Smooth muscle cell (in vitro differentiated cells): ENCODE measurements around the gene FUT2. TPM values are rescaled to one million over a fixed set of nuclear protein-coding genes. Genes with fewer than 3 reads are reported as not detected.
A peak's percentile ranks its signal among the peaks of the same experiment; 100 is the strongest.

ENCODE experiments used
- DNase-seq: peaks from one replicate; lab custom pipeline; 2025; ENCODE audit not compliant: unreplicated experiment; lab: John Stamatoyannopoulos, UW
- H2AFZ ChIP-seq: fragments of 200-600 bp; sonication (generic); 2 replicates; pipeline ENCODE4 v1.6.0; 2016; ENCODE audit warnings: antibody characterized with exemption, low read depth, mild to moderate bottlenecking
- H3F3A ChIP-seq: fragments of 200-600 bp; sonication (generic); 2 replicates; pipeline ENCODE4 v1.6.0; 2017; ENCODE audit warnings: antibody characterized with exemption, low read depth
- H3K27ac ChIP-seq: fragments of 200-600 bp; sonication (generic); 2 replicates; pipeline ENCODE4 v1.5.1; 2016; ENCODE audit warnings: low read depth, mild to moderate bottlenecking
- H3K27me3 ChIP-seq: fragments of 200-600 bp; sonication (generic); 2 replicates; pipeline ENCODE4 v1.6.1; 2016; ENCODE audit warnings: low read depth, mild to moderate bottlenecking
- H3K36me3 ChIP-seq: fragments of 200-600 bp; sonication (generic); 2 replicates; pipeline ENCODE4 v1.5.1; 2016; ENCODE audit warnings: low read depth
- H3K4me1 ChIP-seq: fragments of 200-600 bp; sonication (generic); 2 replicates; pipeline ENCODE4 v1.5.1; 2016; ENCODE audit warnings: low read depth
- H3K4me2 ChIP-seq: fragments of 200-600 bp; sonication (generic); 2 replicates; pipeline ENCODE4 v1.6.0; 2016; ENCODE audit warnings: mild to moderate bottlenecking
- H3K4me3 ChIP-seq: fragments of 200-600 bp; sonication (generic); 2 replicates; pipeline ENCODE4 v1.5.1; 2016; ENCODE audit warnings: mild to moderate bottlenecking
- H3K79me2 ChIP-seq: fragments of 200-600 bp; sonication (generic); 2 replicates; pipeline ENCODE4 v1.6.0; 2016; ENCODE audit warnings: low read depth, mild to moderate bottlenecking
- H3K9ac ChIP-seq: fragments of 200-600 bp; sonication (generic); 2 replicates; pipeline ENCODE4 v1.6.0; 2016; ENCODE audit warnings: low read depth
- H3K9me3 ChIP-seq: fragments of 200-600 bp; sonication (generic); replicated peaks from 2 replicates; pipeline ENCODE4 v1.5.1; 2016; ENCODE audit warnings: low read depth
- H4K20me1 ChIP-seq: fragments of 200-600 bp; sonication (generic); 2 replicates; pipeline ENCODE4 v1.6.0; 2016; ENCODE audit warnings: low read depth
- CTCF ChIP-seq: fragments of 200-600 bp; sonication (generic); IDR thresholded peaks from 2 replicates; pipeline ENCODE4 v1.5.1; 2017; ENCODE audit warnings: borderline replicate concordance, mild to moderate bottlenecking, antibody characterized with exemption; ENCODE audit not compliant: insufficient read depth, poor library complexity, severe bottlenecking
- WGBS: methylation state at CpG from one replicate; pipeline ENCODE4 v1.1.7; 2016; ENCODE audit warnings: low lambda C conversion rate; 5-methylcytosine and 5-hydroxymethylcytosine counted together
- polyA plus RNA-seq: library from polyadenylated mRNA; unstranded; fragments of >200 nt; fragmentation: Nextera tagmentation; extraction: Ambion mirVana; gene quantifications from 2 replicates; pipeline ENCODE4 v1.2.1, GENCODE V29; 2016
- total RNA-seq: library from RNA; depleted of rRNA; stranded (reverse); fragments of >200 nt; gene quantifications from 2 replicates; pipeline ENCODE4 v1.2.3, GENCODE V29; 2014

The FUT2 gene
- total and polyA plus RNA-seq, 2 experiments from 2014 or later, result 0.18 to 1.1 TPM

DNA sequence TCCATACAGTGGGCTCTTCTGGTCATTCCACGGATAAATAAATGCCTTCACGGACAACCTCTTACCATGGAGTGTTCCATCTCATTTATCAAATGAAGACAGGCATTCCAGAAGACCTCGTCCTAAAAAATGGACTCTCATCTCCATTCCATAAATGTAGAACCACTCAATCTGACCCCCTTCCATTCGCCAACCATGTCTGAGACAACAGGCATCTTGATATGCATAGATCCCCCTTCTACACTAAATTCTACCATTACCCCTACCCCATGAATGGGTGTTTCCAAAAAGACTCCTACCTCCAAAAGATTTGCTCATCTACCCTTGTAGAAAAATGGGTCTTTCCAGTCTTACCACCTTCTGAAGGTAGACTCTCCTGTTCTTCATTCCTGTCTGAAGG lies 35.7 kb downstream of the FUT2 start:
- H3K9me3 ChIP-seq, result no peaks in the 10 kb centered on the region
- H3K4me1 ChIP-seq, result no peaks in the 10 kb centered on the region
- no peak overlapping the region for H3K4me2 ChIP-seq
- H3K36me3 ChIP-seq, result no peaks in the 10 kb centered on the region
- H3K79me2 ChIP-seq, result no peaks in the 10 kb centered on the region
- no peaks in the 10 kb centered on the region for H4K20me1 ChIP-seq
- H3K27ac ChIP-seq, result no peak overlapping the region
- no peak for DNase-seq
- TF ChIP-seq CTCF, result no peak
- H3K27me3 ChIP-seq, result no peaks in the 10 kb centered on the region
- H3F3A ChIP-seq, result no peaks in the 10 kb centered on the region
- 93% methylated on average over 4 of the region's 4 CpGs for WGBS
- H3K9ac ChIP-seq, result no peak overlapping the region
- no peak overlapping the region for H3K4me3 ChIP-seq
- no peak overlapping the region for H2AFZ ChIP-seq

DNA sequence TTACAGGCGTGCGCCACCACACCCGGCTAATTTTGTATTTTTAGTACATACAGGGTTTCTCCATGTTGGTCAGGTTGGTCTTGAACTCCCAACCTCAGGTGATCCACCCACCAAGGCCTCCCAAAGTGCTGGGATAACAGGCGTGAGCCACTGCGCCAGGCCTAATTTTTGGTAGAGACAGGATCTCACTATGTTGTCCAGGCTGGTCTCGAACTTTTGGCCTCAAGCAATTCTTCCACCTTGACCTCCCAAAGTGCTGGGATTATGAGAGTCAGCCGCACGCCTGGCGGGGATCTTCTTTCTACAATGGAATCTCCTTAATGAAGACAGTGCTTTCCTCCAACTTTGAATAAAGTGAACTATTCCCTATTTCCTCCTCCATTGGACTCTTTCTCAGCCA lies 38.9 kb downstream of the FUT2 start:
- H2AFZ ChIP-seq, result peak overlapping the region; percentile 84

GRCh38 chr19:48735031-48735615 lies 39.4 kb downstream of the FUT2 start:
- H3K9me3 ChIP-seq, result no peaks in the 10 kb centered on the region
- DNase-seq, result no peak
- H3K27me3 ChIP-seq, result no peaks in the 10 kb centered on the region
- peak overlapping the region; percentile 53 for H3K4me3 ChIP-seq
- H4K20me1 ChIP-seq, result no peaks in the 10 kb centered on the region
- H3F3A ChIP-seq, result no peaks in the 10 kb centered on the region
- H3K27ac ChIP-seq, result no peak overlapping the region
- 1% methylated on average over 38 of the region's 38 CpGs for WGBS
- peaks cover 9% of the 10 kb centered on the region for H3K4me1 ChIP-seq
- H2AFZ ChIP-seq, result peak overlapping the region; percentile 84
- TF ChIP-seq CTCF, result no peak
- H3K4me2 ChIP-seq, result peak overlapping the region; percentile 85
- H3K36me3 ChIP-seq, result no peaks in the 10 kb centered on the region
- no peaks in the 10 kb centered on the region for H3K79me2 ChIP-seq
- peak overlapping the region; percentile 15 for H3K9ac ChIP-seq

More for the DNA sequence above, 38.9 kb downstream of the FUT2 start:
- no peak for TF ChIP-seq CTCF
- H3K4me2 ChIP-seq, result peak overlapping the region; percentile 85
- H3K9me3 ChIP-seq, result no peaks in the 10 kb centered on the region
- H3K4me3 ChIP-seq, result peak overlapping the region; percentile 53
- H3K9ac ChIP-seq, result no peak overlapping the region
- peaks cover 9% of the 10 kb centered on the region for H3K4me1 ChIP-seq
- H3K36me3 ChIP-seq, result no peaks in the 10 kb centered on the region
- no peaks in the 10 kb centered on the region for H3F3A ChIP-seq
- H3K27me3 ChIP-seq, result no peaks in the 10 kb centered on the region
- H3K27ac ChIP-seq, result no peak overlapping the region
- no peaks in the 10 kb centered on the region for H4K20me1 ChIP-seq
- WGBS, result 95% methylated on average over 9 of the region's 9 CpGs
- no peak for DNase-seq
- H3K79me2 ChIP-seq, result no peaks in the 10 kb centered on the region

- no peak for TF ChIP-seq CTCF
- no peaks in the 10 kb centered on the region for H4K20me1 ChIP-seq
- H3K36me3 ChIP-seq, result no peaks in the 10 kb centered on the region
- H3F3A ChIP-seq, result no peaks in the 10 kb centered on the region
- DNase-seq, result no peak
- H2AFZ ChIP-seq, result no peak overlapping the region
- H3K79me2 ChIP-seq, result no peaks in the 10 kb centered on the region
- no peak overlapping the region for H3K4me2 ChIP-seq
- 66% methylated on average over 21 of the region's 22 CpGs for WGBS
- H3K4me3 ChIP-seq, result no peak overlapping the region
- no peaks in the 10 kb centered on the region for H3K27me3 ChIP-seq
- no peaks in the 10 kb centered on the region for H3K9me3 ChIP-seq
- peaks cover 9% of the 10 kb centered on the region for H3K4me1 ChIP-seq
- H3K27ac ChIP-seq, result no peak overlapping the region
- H3K9ac ChIP-seq, result no peak overlapping the region
Measured at GRCh38 chr19:48737360-48737998, 41.7 kb downstream of the FUT2 start.
